HG02840 (cell line): ENCODE data around the gene INTS11.

ENCODE experiments used
- ATAC-seq: cut with Tn5 transposase; IDR thresholded peaks from one replicate; pipeline ENCODE4 v1.9.1; 2021; ENCODE audit warnings: mild to moderate bottlenecking, moderate library complexity, moderate number of reproducible peaks; ENCODE audit not compliant: unreplicated experiment, low FRiP score

The INTS11 gene

DNA sequence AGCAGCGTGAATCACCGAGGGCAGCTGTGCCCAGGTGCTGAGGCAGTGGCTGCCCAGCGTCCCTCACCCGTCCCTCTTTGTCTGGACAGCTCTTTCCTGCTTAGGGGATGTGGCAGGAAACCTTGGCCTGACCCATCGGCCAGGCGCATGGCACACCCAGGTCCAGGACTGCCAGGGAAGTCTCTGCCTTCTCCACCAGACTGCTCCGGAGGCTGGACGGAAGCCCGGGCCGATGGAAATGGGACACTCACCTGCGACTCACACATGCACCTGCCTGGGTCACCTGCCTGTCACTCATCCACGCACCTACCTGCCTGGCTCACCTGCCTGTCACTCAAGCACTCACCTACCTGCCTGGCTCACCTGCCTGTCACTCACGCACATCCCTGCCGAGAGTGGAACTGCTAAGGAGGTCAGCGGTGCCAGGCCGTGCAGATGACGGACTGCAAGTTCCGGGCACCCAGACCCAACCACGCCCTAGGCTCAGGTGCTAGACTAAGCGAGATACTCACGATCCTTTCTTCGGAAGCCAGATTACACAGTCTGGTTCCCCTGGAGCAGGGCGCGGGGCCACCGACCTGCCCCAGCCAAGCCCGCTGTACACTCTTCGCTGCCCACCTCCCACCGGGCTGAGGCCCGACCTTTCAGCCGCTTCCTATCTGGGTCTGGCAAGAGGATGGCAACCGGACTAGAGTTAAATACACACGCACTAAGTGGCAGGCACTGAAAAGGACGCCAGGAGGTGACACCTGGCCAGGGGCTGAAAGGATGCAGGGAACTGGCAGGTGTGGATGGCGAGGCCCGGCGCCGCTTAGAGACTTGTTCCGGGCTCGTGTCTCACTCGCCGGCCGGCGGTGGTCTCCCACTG is 51.9 kb downstream of the INTS11 start:
- no peak for ATAC-seq

DNA sequence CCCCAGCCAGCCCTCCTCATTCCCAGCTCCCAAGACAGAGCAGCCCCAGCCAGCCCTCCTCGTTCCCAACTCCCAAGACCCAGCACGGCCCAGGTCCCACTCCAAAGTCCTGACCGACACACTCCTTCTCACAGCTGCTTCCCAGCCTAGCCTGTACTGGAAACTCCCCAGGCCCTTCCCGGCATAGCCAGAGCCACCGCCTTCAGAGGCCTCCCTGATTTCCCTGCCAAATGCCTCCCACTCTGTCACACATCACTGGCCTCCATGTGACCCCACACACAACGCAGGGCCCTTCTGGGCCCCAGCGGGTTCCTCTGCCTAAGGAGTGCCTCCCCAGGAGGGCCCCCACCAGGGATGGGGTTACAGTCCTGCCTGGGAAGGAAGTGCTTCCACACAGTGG is 53.6 kb downstream of the INTS11 start:
- no peak for ATAC-seq

DNA sequence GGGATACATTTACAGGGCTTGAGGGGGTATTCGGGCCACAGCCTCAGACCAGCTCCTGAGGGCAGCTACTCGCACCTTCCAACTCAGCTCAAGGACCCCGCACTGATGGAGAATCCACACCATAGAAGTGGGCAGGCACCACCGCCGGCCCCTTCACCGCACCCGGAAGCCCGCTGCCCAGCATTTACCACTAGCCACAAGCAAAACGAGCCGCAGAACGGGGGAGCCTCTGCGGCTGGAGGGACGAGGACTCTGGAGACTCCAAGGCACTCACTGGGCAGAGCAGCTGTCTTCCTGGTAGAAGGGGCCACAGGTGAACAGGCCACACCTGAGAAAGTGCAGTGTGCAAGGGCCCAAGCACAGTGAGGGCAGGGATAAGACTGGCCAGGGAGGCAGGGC is 56.2 kb downstream of the INTS11 start:
- no peak for ATAC-seq

DNA sequence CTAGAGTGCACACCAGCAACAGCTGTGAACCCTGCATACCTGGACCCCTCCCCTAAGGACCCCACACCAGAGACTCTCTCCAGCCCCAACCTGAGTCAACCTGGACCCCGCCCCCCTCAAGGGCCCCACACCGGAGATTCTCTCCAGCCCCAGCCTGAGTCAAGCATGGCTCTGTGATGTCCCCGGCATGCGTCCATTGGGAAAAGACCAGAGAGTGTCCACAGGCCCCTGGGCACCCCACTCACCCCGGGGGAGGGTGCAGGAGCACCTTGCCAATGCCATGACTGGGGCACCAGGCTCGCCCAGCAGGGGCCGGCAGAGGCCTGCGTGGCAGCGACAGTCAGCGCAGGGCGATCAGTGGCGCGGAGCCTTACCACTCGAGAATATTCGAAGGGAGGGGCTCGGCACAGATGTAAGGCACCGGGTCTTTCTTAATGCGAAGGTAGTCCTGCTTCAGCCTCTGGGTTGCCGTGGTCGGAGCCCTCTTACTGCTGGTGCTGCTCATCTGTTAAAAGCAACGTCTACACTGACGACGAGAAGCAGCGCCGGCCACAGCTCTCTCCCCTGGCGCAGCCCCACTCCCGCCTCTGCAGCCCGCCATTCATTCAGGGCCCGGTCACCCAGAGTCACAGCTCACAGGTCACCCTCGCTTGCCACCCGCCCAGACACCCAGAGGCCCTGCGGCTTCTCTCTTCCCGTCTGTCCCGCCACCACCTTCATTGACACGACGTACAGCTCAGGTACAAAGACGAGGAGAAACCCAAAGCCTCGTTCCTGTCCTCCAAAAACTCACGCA is 56.8 kb downstream of the INTS11 start:
- no peak for ATAC-seq

DNA sequence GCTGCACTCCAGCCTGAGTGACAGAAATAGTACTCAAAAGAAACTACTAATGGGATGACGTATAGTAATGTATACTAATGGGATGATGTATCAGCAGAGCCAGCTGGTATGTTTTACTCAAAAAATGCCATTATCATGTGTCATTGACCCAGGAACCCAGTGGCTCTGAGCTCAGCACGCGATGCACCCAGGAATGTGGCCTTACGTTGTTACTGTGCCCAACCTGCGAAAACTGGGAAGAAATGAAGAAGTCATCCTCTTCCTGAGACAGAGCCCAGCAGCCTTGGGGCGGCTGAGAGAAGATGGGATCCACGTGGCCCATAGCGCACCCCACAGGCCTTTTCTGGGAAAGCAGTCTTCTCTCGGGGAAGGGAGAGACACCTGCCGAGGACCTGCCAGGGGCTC is 59.6 kb downstream of the INTS11 start:
- ATAC-seq = no peak

DNA sequence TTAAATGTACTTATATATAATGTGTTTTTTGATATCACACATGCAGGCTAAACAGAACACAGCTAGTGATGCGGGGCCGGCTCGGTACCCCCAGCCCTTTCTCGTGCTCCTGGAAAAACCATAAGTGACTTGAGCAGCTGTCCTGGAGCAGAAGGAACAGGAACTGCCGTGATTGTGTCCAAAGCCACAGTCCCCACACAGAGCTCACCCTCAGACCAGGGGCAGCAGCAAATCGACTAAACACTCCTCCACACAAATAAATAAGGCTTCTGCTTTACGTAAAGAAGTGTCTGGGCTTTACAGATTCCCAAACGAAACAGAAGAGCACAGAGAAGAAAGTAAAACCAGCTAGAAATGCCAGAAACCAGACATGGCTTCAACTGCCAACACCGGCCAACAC is 60.4 kb downstream of the INTS11 start:
- no peak for ATAC-seq

DNA sequence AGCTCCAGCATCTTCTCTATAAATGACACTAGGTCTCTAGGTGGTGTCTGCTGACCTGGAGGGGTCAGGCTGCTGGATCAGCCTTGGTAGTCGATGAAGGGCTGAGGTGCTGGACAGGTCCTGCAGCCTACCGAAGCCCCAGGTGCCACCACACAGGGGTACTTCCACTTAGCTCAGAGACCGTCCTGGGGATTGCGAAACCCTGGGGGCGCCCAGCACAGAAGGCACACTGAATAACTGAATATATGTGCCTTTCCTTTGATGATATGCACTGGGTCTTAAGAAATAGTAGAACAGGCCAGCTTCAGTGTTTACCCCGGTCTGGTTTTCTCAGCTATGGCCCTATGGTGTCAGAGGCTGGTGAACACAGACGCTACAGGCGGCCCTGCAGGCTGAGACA is 61.7 kb downstream of the INTS11 start:
- ATAC-seq = no peak

DNA sequence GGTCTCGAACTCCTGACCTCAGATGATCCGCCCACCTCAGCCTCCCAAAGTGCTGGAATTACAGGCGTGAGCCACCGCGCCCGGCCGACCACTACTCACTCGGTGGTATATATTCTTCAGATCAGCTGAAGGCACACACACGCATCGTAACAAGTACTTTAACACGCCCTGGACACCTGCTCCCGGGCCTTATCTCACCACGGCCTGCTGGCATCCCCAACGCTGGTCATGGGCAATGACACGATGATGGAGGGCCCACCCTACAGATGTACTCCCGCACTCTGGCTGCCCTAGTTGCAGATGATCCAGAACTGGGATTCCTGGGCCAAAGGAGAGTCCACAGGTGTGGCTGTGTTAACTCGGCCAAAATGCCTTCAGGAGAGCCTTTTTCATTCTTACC is 62.4 kb downstream of the INTS11 start:
- no peak for ATAC-seq
